Measurements from ENCODE around the gene NEAT1. TPM values are rescaled to one million over a fixed set of nuclear protein-coding genes. Genes with fewer than 3 reads are reported as not detected.

The NEAT1 gene
- total RNA-seq, 1 donor from 2014 or later, result 114 TPM

- H3K27me3 ChIP-seq (ENCODE audit: control insufficient read depth, insufficient read depth, low read length), result no peaks in the 10 kb centered on the region
- peak; percentile 2 for DNase-seq (ENCODE audit: low read depth)
These were observed 7.7 kb upstream of the NEAT1 start for GRCh38 chr11:65414776-65415498.

GRCh38 chr11:65415499-65416340, 6.9 kb upstream of the NEAT1 start:
- no peaks in the 10 kb centered on the region for H3K27me3 ChIP-seq (ENCODE audit: control insufficient read depth, insufficient read depth, low read length)
- TF ChIP-seq, protein P1, sequence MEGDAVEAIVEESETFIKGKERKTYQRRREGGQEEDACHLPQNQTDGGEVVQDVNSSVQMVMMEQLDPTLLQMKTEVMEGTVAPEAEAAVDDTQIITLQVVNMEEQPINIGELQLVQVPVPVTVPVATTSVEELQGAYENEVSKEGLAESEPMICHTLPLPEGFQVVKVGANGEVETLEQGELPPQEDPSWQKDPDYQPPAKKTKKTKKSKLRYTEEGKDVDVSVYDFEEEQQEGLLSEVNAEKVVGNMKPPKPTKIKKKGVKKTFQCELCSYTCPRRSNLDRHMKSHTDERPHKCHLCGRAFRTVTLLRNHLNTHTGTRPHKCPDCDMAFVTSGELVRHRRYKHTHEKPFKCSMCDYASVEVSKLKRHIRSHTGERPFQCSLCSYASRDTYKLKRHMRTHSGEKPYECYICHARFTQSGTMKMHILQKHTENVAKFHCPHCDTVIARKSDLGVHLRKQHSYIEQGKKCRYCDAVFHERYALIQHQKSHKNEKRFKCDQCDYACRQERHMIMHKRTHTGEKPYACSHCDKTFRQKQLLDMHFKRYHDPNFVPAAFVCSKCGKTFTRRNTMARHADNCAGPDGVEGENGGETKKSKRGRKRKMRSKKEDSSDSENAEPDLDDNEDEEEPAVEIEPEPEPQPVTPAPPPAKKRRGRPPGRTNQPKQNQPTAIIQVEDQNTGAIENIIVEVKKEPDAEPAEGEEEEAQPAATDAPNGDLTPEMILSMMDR (IDR thresholded peaks at IDR 0.05; ENCODE audit: insufficient read depth, low read length, severe bottlenecking), result no peak
- DNase-seq (ENCODE audit: low read depth), result no peak
- no peak for FAIRE-seq
- H3K36me3 ChIP-seq (ENCODE audit: control insufficient read depth, insufficient read depth, low read length), result peaks cover 15% of the 10 kb centered on the region
- no peak overlapping the region for H3K4me3 ChIP-seq (ENCODE audit: low read depth, low read length)

More at GRCh38 chr11:65414776-65415498, 7.7 kb upstream of the NEAT1 start:
- H3K4me3 ChIP-seq (ENCODE audit: low read depth, low read length), result no peak overlapping the region
- H3K36me3 ChIP-seq (ENCODE audit: control insufficient read depth, insufficient read depth, low read length), result peaks cover 16% of the 10 kb centered on the region
- TF ChIP-seq, protein P1 (IDR thresholded peaks at IDR 0.05; ENCODE audit: insufficient read depth, low read length, severe bottlenecking), result no peak
- no peak for FAIRE-seq

- FAIRE-seq, result no peak
- TF ChIP-seq, protein P1 (IDR thresholded peaks at IDR 0.05; ENCODE audit: insufficient read depth, low read length, severe bottlenecking), result peak; percentile 98
- Histone ChIP-seq H3K36me3 (ENCODE audit: control insufficient read depth, insufficient read depth, low read length) (peaks cover 9% of the 10 kb centered on the region), H3K27me3 (ENCODE audit: control insufficient read depth, insufficient read depth, low read length) (no peaks in the 10 kb centered on the region), H3K4me3 (ENCODE audit: low read depth, low read length) (peak overlapping the region; percentile 16)
- peak; percentile 66 for DNase-seq (ENCODE audit: low read depth)
These were observed 6.2 kb upstream of the NEAT1 start for GRCh38 chr11:65416341-65416824.

GRCh38 chr11:65416841-65417701, 5.5 kb upstream of the NEAT1 start:
- TF ChIP-seq, protein P1 (IDR thresholded peaks at IDR 0.05; ENCODE audit: insufficient read depth, low read length, severe bottlenecking), result no peak
- peak overlapping the region; percentile 16 for H3K4me3 ChIP-seq (ENCODE audit: low read depth, low read length)
- DNase-seq (ENCODE audit: low read depth) (peak; percentile 8), FAIRE-seq (no peak)
- H3K36me3 ChIP-seq (ENCODE audit: control insufficient read depth, insufficient read depth, low read length), result peaks cover 3% of the 10 kb centered on the region
- no peaks in the 10 kb centered on the region for H3K27me3 ChIP-seq (ENCODE audit: control insufficient read depth, insufficient read depth, low read length)

DNA sequence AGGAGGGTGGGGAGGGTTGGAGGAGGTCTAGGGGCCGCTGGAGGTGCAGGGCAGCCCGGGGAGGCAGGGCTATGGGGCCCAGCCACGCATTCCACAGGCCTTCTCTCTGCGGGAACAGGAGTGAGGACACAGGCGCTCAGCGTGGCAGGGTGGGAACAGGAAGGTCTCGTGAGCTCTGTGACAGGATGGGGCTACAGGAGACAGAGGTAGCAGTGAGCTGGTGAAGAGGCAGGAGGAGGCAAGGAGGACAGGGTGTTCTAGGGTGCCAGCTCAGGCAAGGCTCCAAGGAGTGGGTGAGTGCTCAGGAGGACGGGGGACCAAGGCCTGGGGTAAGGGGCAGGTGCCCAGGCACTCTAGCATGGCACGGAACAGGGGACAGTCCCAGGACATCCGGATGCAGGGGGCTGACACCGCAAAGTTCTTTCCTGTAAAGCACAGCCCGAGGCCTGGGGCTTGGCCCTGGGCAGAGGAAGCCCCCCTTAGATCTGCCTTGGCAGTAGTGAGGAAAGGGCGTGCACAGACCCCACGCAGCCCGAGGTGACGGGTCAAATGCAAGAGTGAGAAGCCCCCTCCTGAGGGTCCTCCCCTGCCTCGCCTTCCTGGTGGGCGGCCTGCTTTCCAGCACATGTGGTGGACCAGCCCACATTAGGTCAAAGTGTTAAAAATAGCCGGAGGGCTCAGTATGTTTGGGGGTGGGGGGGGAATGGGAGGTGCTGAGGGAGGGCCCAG, 4.7 kb upstream of the NEAT1 start:
- FAIRE-seq, result no peak
- TF ChIP-seq, protein P1 (IDR thresholded peaks at IDR 0.05; ENCODE audit: insufficient read depth, low read length, severe bottlenecking), result no peak
- Histone ChIP-seq H3K4me3 (ENCODE audit: low read depth, low read length) (no peak overlapping the region), H3K27me3 (ENCODE audit: control insufficient read depth, insufficient read depth, low read length) (no peaks in the 10 kb centered on the region), H3K36me3 (ENCODE audit: control insufficient read depth, insufficient read depth, low read length) (peaks cover 3% of the 10 kb centered on the region)
- DNase-seq (ENCODE audit: low read depth), result peak; percentile 2

Data from bronchial epithelial cell (primary cell).